SK-N-SH (cell line): ENCODE data around the gene ZNF770. TPM values are rescaled to one million over a fixed set of nuclear protein-coding genes. Genes with fewer than 3 reads are reported as not detected.

Experiments used
- CTCF ChIA-PET: fragments of 300-600, 350-600 bp; formaldehyde crosslinking; extraction: SDS; loops from one replicate; lab custom pipeline; 2021; lab: Yijun Ruan, JAX
- POLR2A ChIA-PET: fragments of 350-600 bp; sonication (Branson Sonifier 250); formaldehyde crosslinking; extraction: SDS; loops from one replicate; lab custom pipeline; 2020; ENCODE audit warnings: antibody characterized with exemption, inconsistent platforms; lab: Yijun Ruan, JAX
- DNase-seq: peaks from one replicate; pipeline ENCODE4 v3.0.0; 2012
- H2AFZ ChIP-seq: fragments of 200-600 bp; sonication (generic); 2 replicates; pipeline ENCODE4 v1.8.1; 2016; ENCODE audit warnings: antibody characterized with exemption, mild to moderate bottlenecking, low read depth
- H3F3A ChIP-seq: fragments of 200-600 bp; sonication (generic); replicated peaks from 2 replicates; pipeline ENCODE3; 2016; ENCODE audit warnings: antibody characterized with exemption, mild to moderate bottlenecking; ENCODE audit not compliant: insufficient read depth
- H3K27ac ChIP-seq, 2 experiments: fragments of 200-500 bp in 1 of 2; fragments of 200-600 bp in 1 of 2; sonication (Bioruptor generic) in 1 of 2; sonication (generic), shearing (Covaris generic) in 1 of 2; 2 replicates each; pipeline versions ENCODE4 v1.5.1 to v1.6.1; 2014 to 2016; ENCODE audit warnings: low read depth in 2 of 2, inconsistent platforms in 1 of 2, low read length in 1 of 2, mild to moderate bottlenecking in 1 of 2, mixed read lengths in 1 of 2
- H3K27me3 ChIP-seq: fragments of 200-600 bp; sonication (generic), shearing (Covaris generic); 2 replicates; pipeline ENCODE4 v1.6.1; 2016; ENCODE audit warnings: mixed run types; ENCODE audit not compliant: insufficient read depth
- H3K36me3 ChIP-seq, 2 experiments: fragments of 200-500 bp in 1 of 2; fragments of 200-600 bp in 1 of 2; sonication (Bioruptor generic) in 1 of 2; sonication (generic) in 1 of 2; replicated peaks in 1 of 2; 2 replicates each; pipeline versions ENCODE3 to v1.5.1; 2014 to 2016; ENCODE audit warnings: low read length in 1 of 2, mild to moderate bottlenecking in 1 of 2; ENCODE audit not compliant: insufficient read depth in 2 of 2, control insufficient read depth in 1 of 2
- H3K4me1 ChIP-seq, 2 experiments: fragments of 200-500 bp in 1 of 2; fragments of 200-600 bp in 1 of 2; sonication (Bioruptor generic) in 1 of 2; sonication (generic), shearing (Covaris generic) in 1 of 2; 2 replicates each; pipeline versions ENCODE4 v1.5.1 to v1.6.1; 2014 to 2016; ENCODE audit warnings: low read depth in 1 of 2, low read length in 1 of 2, mixed run types in 1 of 2; ENCODE audit not compliant: insufficient read depth in 2 of 2, control insufficient read depth in 1 of 2
- H3K4me2 ChIP-seq: fragments of 200-600 bp; sonication (generic), shearing (Covaris generic); 2 replicates; pipeline ENCODE4 v1.6.1; 2017; ENCODE audit warnings: mixed run types
- H3K4me3 ChIP-seq, 2 experiments: fragments of 200-500 bp in 1 of 2; fragments of 200-600 bp in 1 of 2; sonication (Bioruptor generic) in 1 of 2; sonication (generic), shearing (Covaris generic) in 1 of 2; 2 replicates each; pipeline versions ENCODE4 v1.5.1 to v1.8.1; 2014 to 2016; ENCODE audit warnings: low read depth in 2 of 2, inconsistent platforms in 1 of 2, low read length in 1 of 2, mild to moderate bottlenecking in 1 of 2, mixed read lengths in 1 of 2, moderate library complexity in 1 of 2
- H3K79me2 ChIP-seq: fragments of 200-600 bp; sonication (generic); 2 replicates; pipeline ENCODE4 v1.8.1; 2017; ENCODE audit warnings: mild to moderate bottlenecking; ENCODE audit not compliant: insufficient read depth
- H3K9ac ChIP-seq: fragments of 200-600 bp; sonication (generic); 2 replicates; pipeline ENCODE4 v1.6.1; 2017; ENCODE audit warnings: mixed run types
- H3K9me2 ChIP-seq: fragments of 200-600 bp; sonication (generic); 2 replicates; pipeline ENCODE4 v1.6.1; 2017; ENCODE audit warnings: mixed run types
- H3K9me3 ChIP-seq: fragments of 200-600 bp; sonication (generic); 2 replicates; pipeline ENCODE4 v1.6.1; 2017; ENCODE audit warnings: mixed run types, mild to moderate bottlenecking, moderate library complexity
- H4K20me1 ChIP-seq: fragments of 200-600 bp; sonication (generic); 2 replicates; pipeline ENCODE4 v1.6.1; 2017; ENCODE audit warnings: mild to moderate bottlenecking, mixed run types; ENCODE audit not compliant: insufficient read depth
- CHD2 ChIP-seq: fragments of 150-350 bp; IDR thresholded peaks from 2 replicates; pipeline ENCODE4 v1.6.1; 2018; ENCODE audit warnings: low read length; ENCODE audit not compliant: partially characterized antibody
- FOXJ3 ChIP-seq: sonication (generic); formaldehyde crosslinking; IDR thresholded peaks from 2 replicates; pipeline ENCODE4 v1.5.1; 2020; ENCODE audit warnings: mild to moderate bottlenecking, missing genetic modification reagents
- GABPA ChIP-seq: IDR thresholded peaks from 2 replicates; pipeline ENCODE4 v1.4.0; 2012; ENCODE audit warnings: low read depth, mild to moderate bottlenecking
- MXI1 ChIP-seq: IDR thresholded peaks from 2 replicates; pipeline ENCODE4 v1.6.1; 2012; ENCODE audit warnings: mild to moderate bottlenecking, low read depth, low read length, improper control_type of control experiment
- POLR2AphosphoS5 ChIP-seq: IDR thresholded peaks from 2 replicates; pipeline ENCODE4 v1.6.1; 2012; ENCODE audit warnings: low read depth, low read length
- RAD21 ChIP-seq: IDR thresholded peaks from 2 replicates; pipeline ENCODE4 v1.6.1; 2012; ENCODE audit warnings: mild to moderate bottlenecking, low read length
- RCOR1 ChIP-seq: fragments of 150-350 bp; IDR thresholded peaks from 2 replicates; pipeline ENCODE4 v1.6.1; 2017; ENCODE audit warnings: antibody characterized with exemption, low read length
- RFX5 ChIP-seq: IDR thresholded peaks from 2 replicates; pipeline ENCODE4 v1.6.1; 2012; ENCODE audit warnings: mild to moderate bottlenecking, improper control_type of control experiment, low read length
- SMC3 ChIP-seq: IDR thresholded peaks from 2 replicates; pipeline ENCODE4 v1.6.1; 2012; ENCODE audit warnings: low read depth, low read length, improper control_type of control experiment
- TEAD4 ChIP-seq: IDR thresholded peaks from 2 replicates; pipeline ENCODE4 v1.4.0; 2012; ENCODE audit warnings: mild to moderate bottlenecking, borderline replicate concordance; ENCODE audit not compliant: insufficient read depth
- YY1 ChIP-seq: IDR thresholded peaks from 2 replicates; pipeline ENCODE4 v1.4.0; 2012; ENCODE audit warnings: low read depth, mild to moderate bottlenecking
- WGBS: methylation state at CpG from one replicate; pipeline ENCODE4 v1.1.6; 2017; ENCODE audit warnings: low lambda C conversion rate; 5-methylcytosine and 5-hydroxymethylcytosine counted together
- polyA plus RNA-seq, 3 experiments: library from polyadenylated mRNA; depleted of rRNA; stranded (reverse); fragments of >200 nt; gene quantifications; 2 replicates each; pipeline ENCODE4 v1.2.3, GENCODE V29; 2012
- TF ChIP-seq, protein P1 (sequence below): fragments of 150-350 bp; IDR thresholded peaks from 2 replicates; pipeline ENCODE4 v1.6.1; 2016; ENCODE audit warnings: mild to moderate bottlenecking, low read depth, low read length
- TF ChIP-seq, protein P2 (sequence below): IDR thresholded peaks from 2 replicates; pipeline ENCODE4 v1.6.1; 2012; ENCODE audit warnings: mild to moderate bottlenecking, low read depth, low read length, moderate library complexity
- TF ChIP-seq, protein P3 (sequence below): IDR thresholded peaks from 2 replicates; pipeline ENCODE4; 2012
- TF ChIP-seq, protein P4 (sequence below): IDR thresholded peaks from 2 replicates; pipeline ENCODE4 v1.4.0; 2012; ENCODE audit warnings: low read depth

The ZNF770 gene
- polyA plus RNA-seq, 1 of the 3 experiments (the other 2 are of a cell fraction) = 3.8 TPM

DNA sequence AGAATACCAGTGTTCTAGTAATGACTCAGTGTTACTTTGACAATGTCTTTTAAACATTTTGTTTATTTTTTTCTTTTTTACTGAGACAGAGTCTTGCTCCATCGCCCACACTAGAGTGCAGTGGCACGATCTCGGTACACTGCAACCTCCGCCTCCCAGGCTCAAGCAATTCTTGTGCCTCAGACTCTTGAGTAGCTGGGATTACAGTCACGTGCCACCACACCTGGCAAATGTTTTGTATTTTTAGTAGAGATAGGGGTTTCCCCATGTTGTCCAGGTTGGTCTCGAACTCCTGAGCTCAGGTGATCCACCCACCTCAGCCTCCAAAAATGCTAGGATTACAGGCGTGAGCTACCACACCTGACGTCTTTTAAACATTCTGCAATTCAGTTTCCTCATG lies 34.2 kb downstream of the ZNF770 start:
- ChIA-PET CTCF (interaction anchor here (1.2 to 1.5 kb wide), 3 partner anchors 15 to 245 kb away, joined by 3 to 5 read pairs (median 3); partner anchors contain the start of gene AQR), POLR2A (no interaction called here)

DNA sequence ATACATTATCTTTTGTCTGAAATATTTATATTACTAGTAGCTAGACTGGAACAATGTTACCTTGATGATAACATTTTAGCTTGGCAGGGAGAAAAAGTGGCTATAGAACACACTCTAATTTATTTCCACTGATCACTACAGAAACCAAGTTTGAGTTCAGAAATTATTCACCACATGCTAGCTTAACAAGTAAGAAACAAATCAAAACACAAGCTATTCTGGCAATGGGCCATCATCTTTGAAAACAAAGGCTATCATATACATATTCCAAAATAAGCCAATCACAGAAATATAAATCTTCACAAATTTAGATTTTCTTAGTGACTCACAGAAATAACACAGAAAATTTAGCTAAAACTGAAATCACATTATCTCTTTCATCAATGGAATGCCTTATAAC lies 35.6 kb downstream of the ZNF770 start:
- Histone ChIP-seq H4K20me1 (peaks cover 11% of the 10 kb centered on the region), H3F3A (peaks cover 18% of the 10 kb centered on the region), H3K4me3 (no peak overlapping the region), H2AFZ (no peak overlapping the region), H3K4me1 (peaks cover 9% of the 10 kb centered on the region in 2 experiments; a peak in 3 of 4 replicates), H3K27ac (peak overlapping the region; percentile 45 to 84), H3K27me3 (no peaks in the 10 kb centered on the region), H3K4me2 (peak overlapping the region; percentile 46; the same call in 1 of the 2 replicates), H3K9me3 (no peaks in the 10 kb centered on the region), H3K9ac (no peak overlapping the region), H3K36me3 (peaks cover 16 to 47% of the 10 kb centered on the region in 2 experiments), H3K79me2 (peaks cover 46% of the 10 kb centered on the region), H3K9me2 (no peaks in the 10 kb centered on the region)
- ChIA-PET POLR2A (interaction anchor here (1.0 kb wide), 1 partner anchor 11 kb away, joined by 3 read pairs; no protein-coding TSS in a partner anchor), CTCF (interaction anchor here (1.3 to 2.0 kb wide), 3 partner anchors 17 to 32 kb away, joined by 3 to 5 read pairs (median 5); partner anchors contain the start of gene AQR)
- TF ChIP-seq SMC3 = no peak
- TF ChIP-seq, protein P1, sequence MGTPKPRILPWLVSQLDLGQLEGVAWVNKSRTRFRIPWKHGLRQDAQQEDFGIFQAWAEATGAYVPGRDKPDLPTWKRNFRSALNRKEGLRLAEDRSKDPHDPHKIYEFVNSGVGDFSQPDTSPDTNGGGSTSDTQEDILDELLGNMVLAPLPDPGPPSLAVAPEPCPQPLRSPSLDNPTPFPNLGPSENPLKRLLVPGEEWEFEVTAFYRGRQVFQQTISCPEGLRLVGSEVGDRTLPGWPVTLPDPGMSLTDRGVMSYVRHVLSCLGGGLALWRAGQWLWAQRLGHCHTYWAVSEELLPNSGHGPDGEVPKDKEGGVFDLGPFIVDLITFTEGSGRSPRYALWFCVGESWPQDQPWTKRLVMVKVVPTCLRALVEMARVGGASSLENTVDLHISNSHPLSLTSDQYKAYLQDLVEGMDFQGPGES = no peak
- TF ChIP-seq TEAD4 = no peak
- TF ChIP-seq RFX5 = no peak
- no peak for TF ChIP-seq FOXJ3 (CRISPR knock-in tag)
- no peak for TF ChIP-seq RCOR1
- no peak for DNase-seq

More for the DNA sequence above, 34.2 kb downstream of the ZNF770 start:
- Histone ChIP-seq H3F3A (peaks cover 18% of the 10 kb centered on the region), H3K9ac (no peak overlapping the region), H3K9me3 (no peaks in the 10 kb centered on the region), H3K27me3 (no peaks in the 10 kb centered on the region), H3K4me3 (no peak overlapping the region), H3K4me1 (peaks cover 9% of the 10 kb centered on the region in 2 experiments; a peak in 3 of 4 replicates), H3K79me2 (peaks cover 46% of the 10 kb centered on the region), H4K20me1 (peaks cover 11% of the 10 kb centered on the region), H2AFZ (no peak overlapping the region), H3K36me3 (peaks cover 9 to 38% of the 10 kb centered on the region in 2 experiments), H3K4me2 (no peak overlapping the region), H3K27ac (no peak overlapping the region), H3K9me2 (no peaks in the 10 kb centered on the region)
- TF ChIP-seq RAD21 = no peak
- DNase-seq = no peak
- WGBS = 94% methylated on average over 8 of the region's 8 CpGs

DNA sequence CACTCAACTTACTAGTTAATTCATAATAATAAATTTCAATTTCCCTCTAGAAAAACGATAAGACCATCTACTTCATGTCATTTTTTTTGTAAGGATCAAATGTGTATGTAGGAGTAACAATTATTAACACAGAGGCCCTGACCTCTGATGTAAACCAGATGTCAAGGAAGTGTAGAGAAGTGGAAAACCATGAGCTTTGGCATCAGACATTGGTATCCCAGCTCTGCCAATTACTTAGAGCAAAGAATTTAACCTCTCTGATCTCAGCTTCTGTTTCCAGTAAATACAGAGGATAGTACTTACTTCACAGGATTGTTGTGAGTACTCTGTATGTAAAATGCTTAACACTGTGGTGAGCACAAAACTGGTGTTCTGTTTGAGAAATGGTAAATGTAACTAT lies 36.1 kb downstream of the ZNF770 start:
- CTCF ChIA-PET = interaction anchor here (1.3 to 2.0 kb wide), 2 partner anchors 18 to 32 kb away, joined by 3 to 5 read pairs; no protein-coding TSS in a partner anchor
- peak overlapping the region; percentile 45 to 84 for H3K27ac ChIP-seq
- TF ChIP-seq, protein P2, sequence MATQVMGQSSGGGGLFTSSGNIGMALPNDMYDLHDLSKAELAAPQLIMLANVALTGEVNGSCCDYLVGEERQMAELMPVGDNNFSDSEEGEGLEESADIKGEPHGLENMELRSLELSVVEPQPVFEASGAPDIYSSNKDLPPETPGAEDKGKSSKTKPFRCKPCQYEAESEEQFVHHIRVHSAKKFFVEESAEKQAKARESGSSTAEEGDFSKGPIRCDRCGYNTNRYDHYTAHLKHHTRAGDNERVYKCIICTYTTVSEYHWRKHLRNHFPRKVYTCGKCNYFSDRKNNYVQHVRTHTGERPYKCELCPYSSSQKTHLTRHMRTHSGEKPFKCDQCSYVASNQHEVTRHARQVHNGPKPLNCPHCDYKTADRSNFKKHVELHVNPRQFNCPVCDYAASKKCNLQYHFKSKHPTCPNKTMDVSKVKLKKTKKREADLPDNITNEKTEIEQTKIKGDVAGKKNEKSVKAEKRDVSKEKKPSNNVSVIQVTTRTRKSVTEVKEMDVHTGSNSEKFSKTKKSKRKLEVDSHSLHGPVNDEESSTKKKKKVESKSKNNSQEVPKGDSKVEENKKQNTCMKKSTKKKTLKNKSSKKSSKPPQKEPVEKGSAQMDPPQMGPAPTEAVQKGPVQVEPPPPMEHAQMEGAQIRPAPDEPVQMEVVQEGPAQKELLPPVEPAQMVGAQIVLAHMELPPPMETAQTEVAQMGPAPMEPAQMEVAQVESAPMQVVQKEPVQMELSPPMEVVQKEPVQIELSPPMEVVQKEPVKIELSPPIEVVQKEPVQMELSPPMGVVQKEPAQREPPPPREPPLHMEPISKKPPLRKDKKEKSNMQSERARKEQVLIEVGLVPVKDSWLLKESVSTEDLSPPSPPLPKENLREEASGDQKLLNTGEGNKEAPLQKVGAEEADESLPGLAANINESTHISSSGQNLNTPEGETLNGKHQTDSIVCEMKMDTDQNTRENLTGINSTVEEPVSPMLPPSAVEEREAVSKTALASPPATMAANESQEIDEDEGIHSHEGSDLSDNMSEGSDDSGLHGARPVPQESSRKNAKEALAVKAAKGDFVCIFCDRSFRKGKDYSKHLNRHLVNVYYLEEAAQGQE = no peak
- TF ChIP-seq, protein P3, sequence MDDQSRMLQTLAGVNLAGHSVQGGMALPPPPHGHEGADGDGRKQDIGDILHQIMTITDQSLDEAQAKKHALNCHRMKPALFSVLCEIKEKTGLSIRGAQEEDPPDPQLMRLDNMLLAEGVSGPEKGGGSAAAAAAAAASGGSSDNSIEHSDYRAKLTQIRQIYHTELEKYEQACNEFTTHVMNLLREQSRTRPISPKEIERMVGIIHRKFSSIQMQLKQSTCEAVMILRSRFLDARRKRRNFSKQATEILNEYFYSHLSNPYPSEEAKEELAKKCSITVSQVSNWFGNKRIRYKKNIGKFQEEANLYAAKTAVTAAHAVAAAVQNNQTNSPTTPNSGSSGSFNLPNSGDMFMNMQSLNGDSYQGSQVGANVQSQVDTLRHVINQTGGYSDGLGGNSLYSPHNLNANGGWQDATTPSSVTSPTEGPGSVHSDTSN = no peak; the same call in 1 of the 2 replicates
- TF ChIP-seq POLR2AphosphoS5 = peak; percentile 27; the same call in 1 of the 2 replicates
- no peak for TF ChIP-seq GABPA
- TF ChIP-seq, protein P4, sequence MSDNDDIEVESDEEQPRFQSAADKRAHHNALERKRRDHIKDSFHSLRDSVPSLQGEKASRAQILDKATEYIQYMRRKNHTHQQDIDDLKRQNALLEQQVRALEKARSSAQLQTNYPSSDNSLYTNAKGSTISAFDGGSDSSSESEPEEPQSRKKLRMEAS = no peak
- TF ChIP-seq CHD2 = no peak
- no peak for TF ChIP-seq RFX5
- TF ChIP-seq MXI1 = no peak
- TF ChIP-seq YY1 = no peak
- TF ChIP-seq SMC3 = no peak

More for the DNA sequence above, 36.1 kb downstream of the ZNF770 start:
- H3K9me2 ChIP-seq = no peaks in the 10 kb centered on the region
- H3K4me1 ChIP-seq = peaks cover 9% of the 10 kb centered on the region in 2 experiments; a peak in 3 of 4 replicates
- H2AFZ ChIP-seq = no peak overlapping the region
- WGBS = 23% methylated on average over 1 of the region's 1 CpG
- 0 out of 2 replicates have a peak overlapping the region, but pooled peaks have one; percentile 46 for H3K4me2 ChIP-seq
- no peak overlapping the region for H3K4me3 ChIP-seq
- POLR2A ChIA-PET = no interaction called here
- peaks cover 18% of the 10 kb centered on the region for H3F3A ChIP-seq
- DNase-seq = peak; percentile 53
- peaks cover 11% of the 10 kb centered on the region for H4K20me1 ChIP-seq
- no peaks in the 10 kb centered on the region for H3K27me3 ChIP-seq
- H3K79me2 ChIP-seq = peaks cover 42% of the 10 kb centered on the region
- no peaks in the 10 kb centered on the region for H3K9me3 ChIP-seq
- peaks cover 16 to 47% of the 10 kb centered on the region in 2 experiments for H3K36me3 ChIP-seq
- H3K9ac ChIP-seq = no peak overlapping the region
